T-helper 17 cell (primary cell): ENCODE measurements around the gene CBX5. TPM values are rescaled to one million over a fixed set of nuclear protein-coding genes. Genes with fewer than 3 reads are reported as not detected.
A peak's percentile ranks its signal among the peaks of the same experiment; 100 is the strongest.
"Not testable (repeated sequence)": the region's sequence is repeated elsewhere in the genome, so short reads cannot be mapped to it uniquely, and the experiment has no call there.

ENCODE experiments used
- ATAC-seq: fragments of 150-1000 bp; cut with Tn5 transposase; 2 replicates; pipeline ENCODE4 v1.10.0; 2021; ENCODE audit warnings: mild to moderate bottlenecking, moderate library complexity
- DNase-seq, 3 donors: peaks; one replicate each; pipeline versions ENCODE4 v3.0.0 to v3.0.0-alpha.2; 2020 to 2021
- H3K9me3 ChIP-seq: one replicate; pipeline ENCODE4 v1.7.0; 2013; ENCODE audit warnings: low read length, mild to moderate bottlenecking; ENCODE audit not compliant: control insufficient read depth, poor library complexity, severe bottlenecking
- H3K27ac Mint-ChIP-seq: one replicate; pipeline ENCODE4 v1.8.0; 2022; ENCODE audit warnings: mild to moderate bottlenecking, moderate library complexity, mixed read lengths
- H3K27me3 Mint-ChIP-seq: one replicate; pipeline ENCODE4 v1.8.0; 2022; ENCODE audit warnings: mixed read lengths
- H3K36me3 Mint-ChIP-seq: one replicate; pipeline ENCODE4 v1.8.0; 2022; ENCODE audit warnings: low read depth, mixed read lengths
- H3K4me1 Mint-ChIP-seq: one replicate; pipeline ENCODE4 v1.8.0; 2022; ENCODE audit warnings: mild to moderate bottlenecking, mixed read lengths
- H3K4me3 Mint-ChIP-seq: one replicate; pipeline ENCODE4 v1.8.0; 2022; ENCODE audit warnings: mild to moderate bottlenecking, moderate library complexity, mixed read lengths
- total RNA-seq, 4 donors: library from RNA in 2 of 4; stranded (reverse) in 2 of 4; gene quantifications; one replicate each; pipeline ENCODE4 v1.2.3 and lab custom pipeline; 2022 to 2026

The CBX5 gene
- total RNA-seq, 2 donors from 2014 or later: 31.1 to 34.9 TPM

DNA sequence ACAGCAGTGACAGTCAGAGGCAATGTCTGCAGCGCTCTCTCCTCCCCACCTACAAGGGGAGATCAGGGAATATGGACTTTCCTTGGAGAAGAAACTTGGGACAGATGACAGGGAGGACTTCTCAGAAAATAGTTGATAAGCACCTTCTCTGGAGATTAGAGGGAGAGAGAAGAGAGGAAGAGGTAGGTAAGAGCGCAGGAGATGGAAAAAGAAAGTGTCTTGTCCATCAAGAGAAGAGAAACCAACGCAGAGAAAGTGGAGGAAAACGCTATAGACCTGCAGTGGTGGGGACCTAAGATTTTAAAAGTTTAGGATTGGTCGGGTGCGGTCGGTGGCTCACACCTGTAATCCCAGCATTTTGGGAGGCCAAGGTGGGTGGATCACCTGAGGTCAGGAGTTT, 75.6 kb downstream of the CBX5 start:
- ATAC-seq: no peak
- Mint-ChIP-seq H3K4me1 (peaks cover 8% of the 10 kb centered on the region), H3K27me3 (peaks cover 77% of the 10 kb centered on the region), H3K36me3 (peaks cover under 1% of the 10 kb centered on the region), H3K4me3 (peak overlapping the region; percentile 49), H3K27ac (no peak overlapping the region)
- H3K9me3 ChIP-seq: no peaks in the 10 kb centered on the region
- no peak for DNase-seq

DNA sequence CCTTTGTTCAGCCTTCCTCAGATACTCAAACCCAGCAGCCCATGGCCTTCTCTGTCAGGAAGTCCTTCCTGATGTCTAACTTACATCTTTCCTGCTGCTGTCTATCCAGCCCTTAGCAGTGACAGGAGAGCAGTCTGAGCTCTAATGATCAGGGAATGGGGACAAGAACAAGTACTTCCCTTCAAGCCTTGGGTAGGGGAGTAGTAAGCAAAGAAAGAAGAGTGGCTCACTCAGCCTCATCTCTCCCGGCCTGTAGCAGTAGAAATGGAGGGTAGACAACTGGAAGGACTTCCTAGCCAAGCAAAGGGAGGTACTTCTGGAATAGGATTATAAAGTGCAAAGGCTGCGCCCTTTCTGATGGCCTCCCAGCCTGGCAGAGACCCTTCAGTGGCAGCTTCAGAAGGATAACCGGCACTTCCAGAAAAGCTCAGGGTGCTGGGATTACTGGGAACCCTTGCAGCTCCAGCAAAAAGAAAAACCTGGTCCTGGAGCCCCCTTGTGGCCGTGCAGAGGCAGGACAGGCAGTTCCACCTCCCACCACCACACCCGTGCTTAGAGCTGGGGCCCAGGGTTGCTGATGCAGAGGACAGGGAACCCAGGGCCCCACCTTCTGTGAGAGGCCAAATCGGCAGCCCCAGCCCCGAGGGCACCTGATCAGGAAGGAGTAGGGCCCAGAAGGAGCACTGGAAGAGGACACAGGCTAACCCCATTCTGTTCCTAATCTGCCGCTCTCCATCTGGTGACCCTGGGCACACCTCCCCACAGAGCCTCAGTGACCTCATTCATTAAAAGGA, 78.7 kb downstream of the CBX5 start:
- Mint-ChIP-seq H3K36me3 (peaks cover 9% of the 10 kb centered on the region), H3K4me3 (no peak overlapping the region), H3K4me1 (peaks cover 7% of the 10 kb centered on the region), H3K27me3 (peaks cover 82% of the 10 kb centered on the region), H3K27ac (no peak overlapping the region)
- peak; percentile 96 for ATAC-seq
- no peaks in the 10 kb centered on the region for H3K9me3 ChIP-seq
- peak; percentile 51 to 57 (median 56) for DNase-seq

DNA sequence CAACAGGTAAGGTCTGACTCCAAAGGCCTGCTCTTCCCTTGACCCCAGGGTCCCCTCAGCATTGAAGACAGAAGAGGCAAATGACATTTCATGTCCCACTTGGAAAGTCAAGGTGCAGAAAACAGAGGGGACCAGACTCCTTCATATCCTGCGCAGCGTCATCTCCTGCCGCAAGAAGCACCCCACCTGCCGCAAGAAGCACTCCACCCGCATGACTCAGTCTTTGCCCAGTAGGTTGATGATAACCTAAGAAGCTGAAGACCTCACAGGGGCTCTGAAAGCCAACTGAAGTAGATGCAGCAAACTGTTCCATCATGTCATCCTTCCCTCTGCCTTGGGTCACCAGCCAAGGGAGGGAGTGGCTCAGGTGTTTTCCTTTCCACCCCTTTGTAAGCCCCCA, 79.5 kb downstream of the CBX5 start:
- no peak overlapping the region for H3K4me3 Mint-ChIP-seq
- no peaks in the 10 kb centered on the region for H3K9me3 ChIP-seq
- DNase-seq (no peak), ATAC-seq (no peak)
- H3K27ac Mint-ChIP-seq: no peak overlapping the region
- H3K36me3 Mint-ChIP-seq: peaks cover 10% of the 10 kb centered on the region
- peaks cover 10% of the 10 kb centered on the region for H3K4me1 Mint-ChIP-seq
- H3K27me3 Mint-ChIP-seq: peaks cover 82% of the 10 kb centered on the region

DNA sequence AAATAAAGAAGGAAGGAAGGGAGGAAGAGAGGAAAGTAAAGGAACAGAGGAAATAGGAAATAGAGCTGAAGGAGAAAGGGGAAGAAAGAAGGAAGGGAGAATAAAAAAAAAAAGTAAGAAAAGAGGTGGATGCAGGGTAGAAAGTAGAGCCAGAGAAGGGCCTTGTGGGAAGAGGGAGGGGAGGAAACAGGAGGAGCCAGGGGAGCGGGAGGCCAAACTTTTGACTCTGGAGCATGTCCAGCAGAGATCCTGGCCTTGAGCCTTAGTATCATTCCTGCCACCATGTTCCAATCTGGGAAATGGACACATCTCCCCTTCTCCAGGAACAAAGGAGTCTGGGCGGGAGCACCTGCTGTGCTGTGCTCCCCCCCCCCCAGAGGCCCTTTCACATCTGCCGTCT, 80.0 kb downstream of the CBX5 start:
- H3K36me3 Mint-ChIP-seq: peaks cover 14% of the 10 kb centered on the region
- peak overlapping the region; percentile 88 for H3K27ac Mint-ChIP-seq
- H3K4me1 Mint-ChIP-seq: peaks cover 11% of the 10 kb centered on the region
- no peak overlapping the region for H3K4me3 Mint-ChIP-seq
- no peak for ATAC-seq
- H3K9me3 ChIP-seq: no peaks in the 10 kb centered on the region
- peaks cover 84% of the 10 kb centered on the region for H3K27me3 Mint-ChIP-seq
- DNase-seq: no peak

DNA sequence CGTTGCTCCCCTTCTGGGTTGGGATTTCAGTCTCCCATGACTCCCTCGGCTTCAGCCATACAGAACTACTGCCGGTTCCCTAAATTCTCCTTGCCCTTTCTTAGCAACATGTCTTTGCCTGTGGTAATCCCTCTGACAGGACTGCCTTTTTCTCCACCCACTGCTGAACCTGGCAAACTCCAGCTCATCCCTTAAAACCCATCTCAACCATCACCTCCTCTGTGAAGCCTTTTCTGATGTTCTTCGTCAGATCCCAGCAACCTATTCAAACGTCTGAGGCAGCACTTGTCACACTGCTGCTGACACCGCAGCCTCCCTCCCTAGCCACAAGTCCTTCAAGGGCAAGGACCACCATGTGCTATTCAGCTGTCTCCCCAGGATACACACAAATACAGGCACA, 80.9 kb downstream of the CBX5 start:
- H3K36me3 Mint-ChIP-seq: peaks cover 14% of the 10 kb centered on the region
- peak overlapping the region; percentile 88 for H3K27ac Mint-ChIP-seq
- no peak overlapping the region for H3K4me3 Mint-ChIP-seq
- peaks cover 85% of the 10 kb centered on the region for H3K27me3 Mint-ChIP-seq
- ATAC-seq (no peak), DNase-seq (no peak)
- H3K9me3 ChIP-seq: no peaks in the 10 kb centered on the region
- H3K4me1 Mint-ChIP-seq: peaks cover 11% of the 10 kb centered on the region

DNA sequence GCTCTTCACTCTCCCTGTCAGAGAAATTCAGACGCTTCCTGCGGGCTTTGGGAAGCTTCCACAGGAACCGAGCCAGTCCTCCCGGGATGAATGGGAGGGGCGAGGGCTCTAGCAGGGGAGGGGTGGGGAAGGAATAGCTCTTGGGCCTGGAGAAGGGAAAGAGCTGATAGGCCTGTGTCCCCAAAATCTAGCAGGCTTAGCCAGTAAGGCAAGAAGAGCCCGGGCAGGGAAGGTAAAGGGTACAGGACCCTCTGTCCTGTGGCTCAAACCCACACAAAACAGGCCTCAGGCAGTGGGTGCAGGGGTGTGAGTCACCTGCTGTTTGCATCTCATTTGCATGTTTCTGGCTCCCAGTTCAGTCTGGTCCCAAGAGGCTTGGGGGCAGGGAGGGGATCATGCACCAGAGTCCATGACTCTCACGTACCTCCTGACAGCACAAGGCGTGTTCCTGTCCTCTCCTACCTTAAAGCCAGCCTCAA, 82.5 kb downstream of the CBX5 start:
- no peak for ATAC-seq
- no peak for DNase-seq
- peaks cover 14% of the 10 kb centered on the region for H3K36me3 Mint-ChIP-seq
- H3K4me1 Mint-ChIP-seq: peaks cover 8% of the 10 kb centered on the region
- H3K4me3 Mint-ChIP-seq: no peak overlapping the region
- no peaks in the 10 kb centered on the region for H3K9me3 ChIP-seq
- no peak overlapping the region for H3K27ac Mint-ChIP-seq
- H3K27me3 Mint-ChIP-seq: peaks cover 84% of the 10 kb centered on the region

DNA sequence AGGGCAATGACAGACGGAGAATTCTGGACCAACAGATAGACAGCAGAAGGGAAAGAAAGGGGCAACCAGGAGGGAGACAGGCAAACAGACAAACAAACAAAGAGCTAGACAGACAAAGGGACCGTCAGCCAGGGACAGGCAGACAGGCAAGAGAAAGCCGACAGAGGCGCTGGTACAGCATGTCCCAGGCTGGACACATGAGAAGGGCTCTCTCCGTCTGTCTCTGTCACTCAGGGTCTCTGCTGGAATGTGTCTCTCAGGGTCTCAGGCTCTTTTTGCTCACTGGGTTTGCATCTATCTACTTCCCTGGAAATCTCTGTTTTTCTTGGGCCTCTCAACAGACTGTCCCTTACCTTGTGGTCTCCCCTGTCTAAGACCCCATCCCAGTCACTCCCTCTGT, 82.9 kb downstream of the CBX5 start:
- Mint-ChIP-seq H3K4me1 (peaks cover 8% of the 10 kb centered on the region), H3K36me3 (peaks cover 14% of the 10 kb centered on the region), H3K27me3 (peaks cover 84% of the 10 kb centered on the region), H3K27ac (no peak overlapping the region), H3K4me3 (no peak overlapping the region)
- DNase-seq (no peak), ATAC-seq (no peak)
- H3K9me3 ChIP-seq: no peaks in the 10 kb centered on the region

DNA sequence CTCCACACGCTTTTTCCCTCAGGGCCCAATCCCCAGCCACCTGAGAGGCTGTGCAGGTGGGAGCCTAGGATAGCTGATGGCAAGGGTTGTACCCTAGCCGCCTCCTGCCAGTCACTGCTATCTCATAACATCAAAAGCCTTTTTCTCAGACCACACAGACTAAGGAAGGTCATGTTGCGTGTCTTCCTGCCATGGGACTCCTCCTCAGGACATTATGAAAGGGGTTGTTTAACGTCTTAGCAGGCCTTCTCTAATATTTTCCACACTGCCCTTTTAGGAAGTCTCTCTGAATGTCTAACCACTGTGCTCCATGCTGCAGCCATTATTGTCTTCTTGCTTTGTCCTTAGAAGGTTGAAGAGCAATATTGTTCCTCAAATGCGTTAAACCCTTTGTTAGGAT, 83.5 kb downstream of the CBX5 start:
- DNase-seq (no peak), ATAC-seq (no peak)
- peaks cover 81% of the 10 kb centered on the region for H3K27me3 Mint-ChIP-seq
- H3K4me3 Mint-ChIP-seq: no peak overlapping the region
- H3K27ac Mint-ChIP-seq: no peak overlapping the region
- no peaks in the 10 kb centered on the region for H3K9me3 ChIP-seq
- peaks cover 11% of the 10 kb centered on the region for H3K4me1 Mint-ChIP-seq
- peaks cover 14% of the 10 kb centered on the region for H3K36me3 Mint-ChIP-seq

DNA sequence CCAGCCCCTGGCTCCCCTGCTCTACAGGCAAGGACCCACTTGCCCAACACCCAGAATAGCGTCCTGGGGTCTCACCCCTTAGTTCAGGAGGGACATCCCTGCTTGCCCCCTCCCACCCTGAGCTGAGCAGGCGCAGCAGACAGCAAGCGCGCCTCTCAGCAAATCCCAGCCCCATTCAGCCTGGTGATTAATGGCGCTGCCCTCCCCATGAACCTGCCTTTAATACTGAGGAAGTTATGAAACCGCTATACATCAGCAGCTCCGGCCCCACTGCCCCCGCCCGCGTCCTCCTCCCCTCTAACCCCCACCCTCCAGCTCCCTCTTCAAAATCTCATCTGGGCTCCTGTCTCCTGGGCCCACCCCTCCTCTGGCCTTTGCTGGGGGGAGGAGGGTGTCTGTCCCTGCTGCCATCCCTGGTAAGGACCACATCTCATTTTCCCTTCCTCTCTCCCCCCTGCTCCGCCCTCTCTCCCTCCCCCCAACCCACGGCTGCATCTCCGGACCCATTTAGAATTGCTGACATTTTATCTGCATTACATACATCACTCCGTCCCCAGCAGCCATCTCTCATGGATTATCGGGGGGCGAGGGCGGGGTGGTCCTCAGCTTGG, 84.1 kb downstream of the CBX5 start:
- peak overlapping the region; percentile 52 for H3K4me3 Mint-ChIP-seq
- H3K27me3 Mint-ChIP-seq: peaks cover 76% of the 10 kb centered on the region
- no peak for ATAC-seq
- H3K9me3 ChIP-seq: no peaks in the 10 kb centered on the region
- no peak for DNase-seq
- no peak overlapping the region for H3K27ac Mint-ChIP-seq
- peaks cover 12% of the 10 kb centered on the region for H3K4me1 Mint-ChIP-seq
- H3K36me3 Mint-ChIP-seq: peaks cover 14% of the 10 kb centered on the region

DNA sequence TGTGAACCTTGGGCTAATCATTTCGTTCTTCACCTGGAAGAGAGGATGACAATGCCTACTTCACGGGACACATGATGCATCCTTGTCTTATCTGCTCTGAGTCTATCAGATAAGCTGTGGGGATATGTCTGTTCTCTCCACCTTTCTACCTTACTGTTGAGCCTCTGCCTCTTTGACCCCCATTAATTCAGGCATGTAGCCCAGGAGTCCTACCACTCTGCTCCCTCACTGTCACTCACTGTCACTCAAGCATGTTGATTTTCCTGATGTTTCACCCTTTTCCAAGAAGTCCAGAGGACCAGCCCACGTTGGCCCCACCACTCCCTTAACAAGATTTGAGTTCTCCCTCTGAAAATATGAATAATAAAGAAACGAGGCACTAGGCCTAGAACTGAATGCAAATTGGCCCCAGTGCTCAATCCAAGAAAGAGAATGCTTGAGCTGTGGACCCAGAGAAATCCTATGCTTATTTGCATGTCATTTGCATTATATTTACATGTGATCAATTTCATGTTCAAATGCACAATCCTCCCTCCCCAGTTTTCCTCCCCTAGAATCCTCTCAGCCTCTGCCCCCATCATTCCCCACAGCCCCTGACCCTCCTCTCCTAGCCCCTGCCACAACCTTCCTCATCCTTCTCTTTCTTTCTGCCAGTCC, 84.7 kb downstream of the CBX5 start:
- H3K36me3 Mint-ChIP-seq: peaks cover 18% of the 10 kb centered on the region
- H3K27me3 Mint-ChIP-seq: peaks cover 76% of the 10 kb centered on the region
- H3K27ac Mint-ChIP-seq: no peak overlapping the region
- H3K4me1 Mint-ChIP-seq: peaks cover 12% of the 10 kb centered on the region
- DNase-seq (no peak), ATAC-seq (no peak)
- no peaks in the 10 kb centered on the region for H3K9me3 ChIP-seq
- H3K4me3 Mint-ChIP-seq: peak overlapping the region; percentile 52

DNA sequence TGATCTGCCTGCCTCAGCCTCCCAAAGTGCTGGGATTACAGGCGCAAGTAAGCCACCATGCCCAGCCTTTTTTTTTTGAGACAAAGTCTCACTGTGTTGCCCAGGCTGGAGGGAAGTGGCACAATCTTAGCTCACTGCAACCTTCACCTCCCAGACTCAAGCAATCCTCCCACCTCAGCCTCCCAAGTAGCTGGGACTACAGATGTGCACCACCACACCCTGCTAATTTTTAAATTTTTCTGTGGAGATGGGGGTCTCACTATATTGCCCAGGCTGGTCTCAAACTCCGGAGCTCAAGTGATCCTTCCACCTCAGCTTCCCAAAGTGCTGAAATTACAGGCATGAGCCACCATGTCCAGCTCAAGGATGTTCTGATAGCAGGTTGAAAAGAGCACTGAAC, 85.3 kb downstream of the CBX5 start:
- DNase-seq, H3K27ac Mint-ChIP-seq, ATAC-seq, H3K9me3 ChIP-seq, H3K4me3 Mint-ChIP-seq: not testable (repeated sequence)
- Mint-ChIP-seq H3K36me3 (peaks cover 18% of the 10 kb centered on the region), H3K4me1 (peaks cover 17% of the 10 kb centered on the region), H3K27me3 (peaks cover 75% of the 10 kb centered on the region)

DNA sequence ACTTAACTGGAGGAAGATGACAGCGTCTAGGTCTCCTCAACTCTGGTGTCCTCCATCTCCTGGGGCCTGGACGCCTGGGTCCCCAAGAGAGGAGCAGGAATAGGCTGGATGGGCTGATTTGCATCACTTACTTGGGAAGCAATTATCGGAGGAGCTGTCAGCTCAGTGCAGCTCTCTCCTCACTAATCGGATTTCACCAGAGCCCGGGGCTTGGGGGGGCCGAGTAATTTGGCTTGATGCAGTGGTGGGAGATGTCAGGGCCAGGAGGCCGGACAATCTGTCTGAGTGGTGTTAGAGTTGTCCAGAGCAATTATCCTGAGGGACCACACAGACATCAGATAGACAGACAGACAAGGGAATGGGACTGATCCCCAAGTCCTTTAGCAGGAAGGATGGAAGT, 86.5 kb downstream of the CBX5 start:
- Mint-ChIP-seq H3K4me3 (no peak overlapping the region), H3K27me3 (peaks cover 66% of the 10 kb centered on the region), H3K36me3 (peaks cover 14% of the 10 kb centered on the region), H3K4me1 (peaks cover 20% of the 10 kb centered on the region), H3K27ac (no peak overlapping the region)
- DNase-seq (no peak), ATAC-seq (no peak)
- no peaks in the 10 kb centered on the region for H3K9me3 ChIP-seq

DNA sequence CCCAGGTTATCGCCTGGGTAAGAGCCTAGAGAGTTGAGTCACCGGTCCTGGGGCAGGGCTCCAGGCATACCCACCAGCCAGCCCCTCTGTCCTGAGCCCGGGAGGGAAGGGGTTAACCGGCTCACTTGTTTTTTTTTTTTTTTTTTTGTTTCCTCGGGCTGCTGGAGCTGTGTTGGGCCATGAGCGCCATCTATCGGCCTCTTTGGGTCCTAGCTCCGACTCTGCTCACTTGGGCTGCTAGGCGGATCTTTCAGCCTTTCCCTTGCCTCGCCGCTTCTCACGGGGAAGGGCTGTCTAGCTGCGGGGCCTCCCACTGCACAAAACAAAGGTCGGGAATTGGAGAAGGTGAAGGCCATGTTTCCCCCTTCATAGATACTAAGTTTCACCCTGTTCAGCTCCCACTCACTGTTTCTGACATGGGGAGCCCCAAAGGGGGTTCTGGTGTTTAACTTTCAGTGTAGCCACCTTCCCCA, 88.3 kb downstream of the CBX5 start:
- Mint-ChIP-seq H3K36me3 (peaks cover 11% of the 10 kb centered on the region), H3K4me3 (no peak overlapping the region), H3K27me3 (peaks cover 51% of the 10 kb centered on the region), H3K4me1 (peaks cover 20% of the 10 kb centered on the region), H3K27ac (no peak overlapping the region)
- DNase-seq (peak; percentile 57 to 66 (median 64)), ATAC-seq (peak; percentile 75)
- H3K9me3 ChIP-seq: no peaks in the 10 kb centered on the region
